H1 (cell line): Measurements from ENCODE around the gene GPR161. TPM values are rescaled to one million over a fixed set of nuclear protein-coding genes. Genes with fewer than 3 reads are reported as not detected.

Experiments
- CTCF ChIA-PET: fragments of 300-600 bp; sonication (Branson Sonifier 250); formaldehyde crosslinking; loops from one replicate; lab custom pipeline; 2021; ENCODE audit not compliant: partially characterized antibody; lab: Charles Lee
- POLR2A ChIA-PET: fragments of 300-600 bp; sonication (Branson Sonifier 250); formaldehyde crosslinking; loops from one replicate; lab custom pipeline; 2021; ENCODE audit warnings: inconsistent platforms; ENCODE audit not compliant: partially characterized antibody; lab: Charles Lee
- DNase-seq, 2 experiments: peaks; one replicate each; pipeline versions ENCODE4 v3.0.0 to v3.0.0-alpha.2; 2010 to 2022; ENCODE audit warnings: low spot score in 2 of 2, low read depth in 1 of 2, mixed read lengths in 1 of 2
- FAIRE-seq: peaks from 2 replicates; lab custom pipeline; 2011; peaks lifted over from hg19 to GRCh38; lab: Jason Lieb, UNC
- H2AFZ ChIP-seq: 2 replicates; pipeline ENCODE4 v1.8.1; 2012; ENCODE audit warnings: low read length, inconsistent platforms
- H2AK5ac ChIP-seq: 2 replicates; pipeline ENCODE4 v1.6.1; 2013; ENCODE audit warnings: low read depth, low read length
- H2BK120ac ChIP-seq: replicated peaks from 2 replicates; pipeline ENCODE3; 2013; ENCODE audit warnings: low read depth, low read length, inconsistent platforms
- H2BK12ac ChIP-seq: 2 replicates; pipeline ENCODE4 v1.6.1; 2013; ENCODE audit warnings: low read depth, low read length
- H2BK15ac ChIP-seq: 2 replicates; pipeline ENCODE4 v1.6.1; 2013; ENCODE audit warnings: low read length
- H2BK20ac ChIP-seq: 2 replicates; pipeline ENCODE4 v1.6.1; 2013; ENCODE audit warnings: low read length
- H2BK5ac ChIP-seq: 2 replicates; pipeline ENCODE4 v1.6.1; 2013; ENCODE audit warnings: low read depth, low read length
- H3K14ac ChIP-seq: 2 replicates; pipeline ENCODE4 v1.6.1; 2013; ENCODE audit warnings: inconsistent platforms; ENCODE audit not compliant: insufficient read length
- H3K18ac ChIP-seq: 2 replicates; pipeline ENCODE4 v1.6.1; 2013; ENCODE audit warnings: low read length; ENCODE audit errors: extremely low read depth
- H3K23ac ChIP-seq: 2 replicates; pipeline ENCODE4 v1.6.1; 2013; ENCODE audit warnings: inconsistent platforms; ENCODE audit not compliant: insufficient read length
- H3K23me2 ChIP-seq: 2 replicates; pipeline ENCODE4 v1.6.1; 2013; ENCODE audit warnings: low read depth, low read length
- H3K27ac ChIP-seq: 2 replicates; pipeline ENCODE4 v1.6.1; 2011; ENCODE audit warnings: low read depth, low read length, inconsistent platforms
- H3K27me3 ChIP-seq, 4 experiments: replicated peaks in 1 of 4; 1 replicate in 1 of 4; 2 replicates in 3 of 4; pipeline versions ENCODE4 v1.6.1 to v1.8.1; 2011 to 2013; ENCODE audit warnings: low read length in 3 of 4, mild to moderate bottlenecking in 3 of 4, inconsistent platforms in 2 of 4, mixed read lengths in 2 of 4, moderate library complexity in 1 of 4; ENCODE audit not compliant: control insufficient read depth in 3 of 4, insufficient read depth in 3 of 4; ENCODE audit errors: extremely low read depth in 1 of 4
- H3K36me3 ChIP-seq, 4 experiments: 2 replicates each; pipeline versions ENCODE4 v1.6.1 to v1.8.1; 2011 to 2013; ENCODE audit warnings: mild to moderate bottlenecking in 4 of 4, low read length in 3 of 4, moderate library complexity in 2 of 4, control low read depth in 1 of 4, inconsistent platforms in 1 of 4; ENCODE audit not compliant: insufficient read depth in 4 of 4, control insufficient read depth in 2 of 4
- H3K4ac ChIP-seq: replicated peaks from 2 replicates; pipeline ENCODE3; 2013; ENCODE audit warnings: low read length, low read depth, mixed read lengths, inconsistent platforms; ENCODE audit not compliant: insufficient read length
- H3K4me1 ChIP-seq, 4 experiments: replicated peaks in 1 of 4; 1 replicate in 1 of 4; 2 replicates in 3 of 4; pipeline versions ENCODE4 v1.6.1 to v1.8.1; 2011 to 2013; ENCODE audit warnings: low read length in 3 of 4, inconsistent platforms in 2 of 4, mixed read lengths in 1 of 4; ENCODE audit not compliant: insufficient read depth in 4 of 4, control insufficient read depth in 3 of 4
- H3K4me2 ChIP-seq, 2 experiments: 2 replicates each; pipeline versions ENCODE4 v1.6.1 to v1.8.1; 2011 to 2013; ENCODE audit warnings: low read depth in 2 of 2, low read length in 2 of 2, control low read depth in 1 of 2, inconsistent platforms in 1 of 2, mild to moderate bottlenecking in 1 of 2; ENCODE audit not compliant: insufficient read depth in 1 of 2
- H3K4me3 ChIP-seq, 4 experiments: fragments of 200-600, 300-600 bp in 1 of 4; sonication (generic), shearing (Covaris generic), sonication (Bioruptor Twin) in 1 of 4; 2 replicates each; pipeline versions ENCODE4 v1.5.1 to v1.8.1; 2011 to 2016; ENCODE audit warnings: low read length in 4 of 4, low read depth in 3 of 4, control low read depth in 2 of 4, inconsistent platforms in 2 of 4, mild to moderate bottlenecking in 2 of 4, mixed read lengths in 1 of 4, moderate library complexity in 1 of 4; ENCODE audit not compliant: insufficient read depth in 2 of 4; ENCODE audit errors: extremely low read depth in 1 of 4
- H3K56ac ChIP-seq: replicated peaks from 2 replicates; pipeline ENCODE3; 2013; ENCODE audit warnings: low read depth, mild to moderate bottlenecking, mixed read lengths, low read length, inconsistent platforms; ENCODE audit not compliant: insufficient read length
- H3K79me1 ChIP-seq: 2 replicates; pipeline ENCODE4 v1.6.1; 2013; ENCODE audit warnings: low read depth, low read length, control low read depth
- H3K79me2 ChIP-seq, 2 experiments: 2 replicates each; pipeline versions ENCODE4 v1.6.1 to v1.8.1; 2012 to 2013; ENCODE audit warnings: low read length in 2 of 2, mild to moderate bottlenecking in 2 of 2, inconsistent platforms in 1 of 2; ENCODE audit not compliant: insufficient read depth in 2 of 2, control insufficient read depth in 1 of 2
- H3K9ac ChIP-seq, 4 experiments: replicated peaks in 1 of 4; 1 replicate in 1 of 4; 2 replicates in 3 of 4; pipeline versions ENCODE4 v1.6.1 to v1.8.1; 2011 to 2013; ENCODE audit warnings: low read depth in 3 of 4, low read length in 3 of 4, control low read depth in 2 of 4, mild to moderate bottlenecking in 2 of 4, moderate library complexity in 2 of 4, inconsistent platforms in 1 of 4; ENCODE audit errors: extremely low read depth in 1 of 4
- H3K9me3 ChIP-seq, 2 experiments: 2 replicates each; pipeline versions ENCODE4 v1.6.1 to v1.8.1; 2012 to 2013; ENCODE audit warnings: mild to moderate bottlenecking in 2 of 2, moderate library complexity in 2 of 2, control low read depth in 1 of 2, inconsistent platforms in 1 of 2, low read depth in 1 of 2, low read length in 1 of 2, mixed read lengths in 1 of 2; ENCODE audit not compliant: insufficient read depth in 2 of 2
- H4K20me1 ChIP-seq, 2 experiments: replicated peaks in 1 of 2; 2 replicates each; pipeline versions ENCODE3 to v1.8.1; 2011 to 2013; ENCODE audit warnings: inconsistent platforms in 2 of 2, low read length in 2 of 2, mild to moderate bottlenecking in 1 of 2; ENCODE audit not compliant: insufficient read depth in 2 of 2, control insufficient read depth in 1 of 2
- H4K5ac ChIP-seq: 2 replicates; pipeline ENCODE4 v1.6.1; 2013; ENCODE audit warnings: low read length, low read depth, mixed read lengths, inconsistent platforms; ENCODE audit not compliant: insufficient read length
- H4K8ac ChIP-seq: 2 replicates; pipeline ENCODE4 v1.8.0; 2013; ENCODE audit warnings: mild to moderate bottlenecking, moderate library complexity, low read length, inconsistent platforms; ENCODE audit not compliant: insufficient read depth; ENCODE audit errors: extremely low read depth
- H4K91ac ChIP-seq: replicated peaks from 2 replicates; pipeline ENCODE3; 2013; ENCODE audit warnings: low read length, mixed read lengths, inconsistent platforms; ENCODE audit not compliant: insufficient read length
- ASH2L ChIP-seq: fragments of 200-600, 300-600 bp; sonication (generic); IDR thresholded peaks from one replicate; pipeline ENCODE4 v1.7.1; 2017; ENCODE audit warnings: low read length
- BCL11A ChIP-seq, 2 experiments: IDR thresholded peaks; one replicate each; pipeline ENCODE4 v1.6.1; 2011; ENCODE audit warnings: low read depth in 2 of 2, low read length in 2 of 2, mild to moderate bottlenecking in 2 of 2
- BRCA1 ChIP-seq: IDR thresholded peaks from 2 replicates; pipeline ENCODE4 v1.6.1; 2012; ENCODE audit warnings: low read depth, low read length, improper control_type of control experiment
- E2F6 ChIP-seq: IDR thresholded peaks from 2 replicates; pipeline ENCODE4 v1.6.1; 2012; ENCODE audit warnings: inconsistent platforms
- KDM4A ChIP-seq: IDR thresholded peaks from one replicate; pipeline ENCODE4 v1.7.1; 2012; ENCODE audit warnings: low read depth, mild to moderate bottlenecking, moderate library complexity, low read length, inconsistent platforms; ENCODE audit not compliant: severe bottlenecking
- MAFK ChIP-seq: IDR thresholded peaks from 2 replicates; pipeline ENCODE4 v1.6.1; 2012; ENCODE audit warnings: low read depth, mild to moderate bottlenecking, improper control_type of control experiment, low read length
- POLR2A ChIP-seq, 2 experiments: IDR thresholded peaks; 1 replicate in 1 of 2; 2 replicates in 1 of 2; pipeline ENCODE4 v1.6.1; 2011; ENCODE audit warnings: low read depth in 2 of 2, low read length in 2 of 2, mild to moderate bottlenecking in 2 of 2; ENCODE audit errors: control extremely low read depth in 1 of 2
- POLR2AphosphoS5 ChIP-seq: IDR thresholded peaks from 2 replicates; pipeline ENCODE4 v1.6.1; 2011; ENCODE audit warnings: low read depth, low read length
- RAD21 ChIP-seq, 2 experiments: IDR thresholded peaks in 1 of 2; conservative IDR thresholded peaks in 1 of 2; 2 replicates each; pipeline ENCODE4 v1.6.1; 2011; ENCODE audit warnings: low read depth in 2 of 2, low read length in 2 of 2, improper control_type of control experiment in 1 of 2, inconsistent platforms in 1 of 2, mild to moderate bottlenecking in 1 of 2, moderate library complexity in 1 of 2
- RNF2 ChIP-seq: fragments of 200-900, 300-1000 bp; sonication (generic); IDR thresholded peaks from 2 replicates; pipeline ENCODE4 v1.7.1; 2016; ENCODE audit warnings: borderline replicate concordance, low read depth, mild to moderate bottlenecking, antibody characterized with exemption, low read length; ENCODE audit not compliant: poor library complexity, severe bottlenecking; ENCODE audit errors: missing control alignments
- TAF1 ChIP-seq: IDR thresholded peaks from 2 replicates; pipeline ENCODE4 v1.6.1; 2011; ENCODE audit warnings: mild to moderate bottlenecking, low read depth, low read length
- ZNF274 ChIP-seq: IDR thresholded peaks from 2 replicates; pipeline ENCODE4 v1.7.0; 2012; ENCODE audit warnings: low read length, borderline replicate concordance; ENCODE audit errors: extremely low read depth
- WGBS, 2 experiments: shearing (Covaris generic) in 1 of 2; methylation state at CpG; one replicate each; pipeline versions ENCODE4 v1.1.6 to v1.1.7; 2013 to 2015; ENCODE audit warnings: low lambda C conversion rate in 2 of 2, mixed read lengths in 2 of 2, inconsistent platforms in 1 of 2, low coverage in 1 of 2, missing lambda C conversion rate in 1 of 2; ENCODE audit not compliant: insufficient replicate concordance in 2 of 2, insufficient coverage in 1 of 2, insufficient read length in 1 of 2; ENCODE audit errors: extremely low coverage in 1 of 2, missing lambda C conversion rate in 1 of 2; 5-methylcytosine and 5-hydroxymethylcytosine counted together
- polyA plus RNA-seq, 7 experiments: library from polyadenylated mRNA; depleted of rRNA in 3 of 7; stranded (reverse) in 5 of 7; unstranded in 2 of 7; fragments of >200 nt in 5 of 7; fragments of 200-250 nt in 2 of 7; gene quantifications; 1 replicate in 5 of 7; 2 replicates in 1 of 7; 4 replicates in 1 of 7; pipeline versions ENCODE4 v1.2.1 to v1.2.3, GENCODE V29; 2011 to 2013; ENCODE audit warnings: missing spikeins in 2 of 7, mixed read lengths in 2 of 7
- total RNA-seq: library from RNA; stranded (reverse); fragmentation: NEBNext Ultra II Directional; extraction: Animal tissue kit (Norgen Biotek cat#: 25700); gene quantifications from 2 replicates; pipeline ENCODE4 v1.2.1, GENCODE V29; 2021

GPR161 gene
- total and polyA plus RNA-seq, 2 of the 8 experiments (the other 6 are each of a cell fraction or from before 2014, with no cell fraction given): 13.7 to 16.8 TPM

- Histone ChIP-seq H2BK12ac (no peak overlapping the region), H3K9ac (no peak overlapping the region), H3K23ac (no peak overlapping the region), H3K79me1 (no peaks in the 10 kb centered on the region), H2AK5ac (no peak overlapping the region), H2AFZ (no peak overlapping the region), H4K5ac (no peak overlapping the region), H2BK20ac (no peak overlapping the region), H3K9me3 (no peaks in the 10 kb centered on the region), H4K91ac (no peak overlapping the region)
- CTCF ChIA-PET: interaction anchor here (1.0 to 1.2 kb wide), 2 partner anchors 29 to 51 kb away, joined by 3 to 4 read pairs; no protein-coding TSS in a partner anchor
- WGBS, 2 experiments: 84% methylated on average over 5 of the region's 5 CpGs; no CpG with 5 or more reads in 1 of the 2 experiments
- DNase-seq (no peak), FAIRE-seq (no peak)
- no peak for TF ChIP-seq MAFK
- TF ChIP-seq E2F6: no peak
- TF ChIP-seq TAF1: no peak
- TF ChIP-seq POLR2A (IDR thresholded peaks at IDR 0.05; ENCODE audit: control extremely low read depth in 1 of 2, low read depth in 2 of 2, low read length in 2 of 2): no peak
- TF ChIP-seq POLR2AphosphoS5: no peak
- TF ChIP-seq ASH2L: no peak
- no peak for TF ChIP-seq BCL11A (IDR thresholded peaks at IDR 0.05; ENCODE audit: low read depth in 2 of 2, low read length in 2 of 2)
- no peak for TF ChIP-seq KDM4A
- no peak for TF ChIP-seq ZNF274
- no peak for TF ChIP-seq BRCA1
- no peak for TF ChIP-seq RAD21 (IDR thresholded peaks at IDR 0.05 in 1 of 2, conservative IDR thresholded peaks at IDR 0.05 in 1 of 2; ENCODE audit: low read depth in 2 of 2, low read length in 2 of 2)
- TF ChIP-seq RNF2: no peak
- TF ChIP-seq, all 59 proteins: peak for 0
- H3K4ac ChIP-seq: no peak overlapping the region
- H3K36me3 ChIP-seq: peaks cover 0 to 3% (median 0%) of the 10 kb centered on the region in 4 experiments; a peak in 1 of 8 replicates
- H3K14ac ChIP-seq: no peak overlapping the region
- no peak overlapping the region for H3K18ac ChIP-seq
- H2BK120ac ChIP-seq: no peak overlapping the region
- H3K79me2 ChIP-seq: no peaks in the 10 kb centered on the region
- H4K20me1 ChIP-seq: no peaks in the 10 kb centered on the region
- H3K23me2 ChIP-seq: no peaks in the 10 kb centered on the region
- no peak overlapping the region for H3K27ac ChIP-seq
- POLR2A ChIA-PET: interaction anchor here (1.6 kb wide), 1 partner anchor 13 kb away, joined by 3 read pairs; no protein-coding TSS in a partner anchor
- H3K4me2 ChIP-seq: no peak overlapping the region
- H3K56ac ChIP-seq: no peak overlapping the region
- no peak overlapping the region for H3K4me3 ChIP-seq
- no peak overlapping the region for H2BK15ac ChIP-seq
- no peak overlapping the region for H2BK5ac ChIP-seq
- H3K27me3 ChIP-seq: no peaks in the 10 kb centered on the region
- H3K4me1 ChIP-seq: no peaks in the 10 kb centered on the region
- no peak overlapping the region for H4K8ac ChIP-seq
Measured at GRCh38 chr1:168031198-168031597, 105.5 kb downstream of the GPR161 start.
